Spleen (tissue), 11 donors: ENCODE data around the gene LENG8. TPM values are rescaled to one million over a fixed set of nuclear protein-coding genes. Genes with fewer than 3 reads are reported as not detected.

ENCODE experiments used
- DNase-seq: peaks from one replicate; pipeline ENCODE4 v3.0.0-alpha.2; 2020
- H3K27ac ChIP-seq, 8 donors: fragments of 200-600 bp; sonication (generic) in 7 of 8; 1 replicate in 4 of 8; 2 replicates in 4 of 8; pipeline versions ENCODE4 v1.5.0 to v1.8.0; 2016 to 2021; ENCODE audit warnings: inconsistent platforms in 4 of 8, mild to moderate bottlenecking in 4 of 8, moderate library complexity in 1 of 8
- H3K27me3 ChIP-seq, 7 donors: fragments of 200-600 bp; sonication (generic) in 6 of 7; replicated peaks in 1 of 7; 1 replicate in 4 of 7; 2 replicates in 3 of 7; pipeline versions ENCODE4 v1.5.0 to v1.8.0; 2016 to 2021; ENCODE audit warnings: inconsistent platforms in 3 of 7, mild to moderate bottlenecking in 1 of 7
- H3K36me3 ChIP-seq, 6 donors: fragments of 200-600 bp; sonication (generic) in 5 of 6; 1 replicate in 4 of 6; 2 replicates in 2 of 6; pipeline versions ENCODE4 v1.5.0 to v1.8.0; 2016 to 2021; ENCODE audit warnings: inconsistent platforms in 2 of 6
- H3K4me1 ChIP-seq, 6 donors: fragments of 200-600 bp; sonication (generic) in 5 of 6; 1 replicate in 3 of 6; 2 replicates in 3 of 6; pipeline versions ENCODE4 v1.5.0 to v1.8.0; 2016 to 2021; ENCODE audit warnings: inconsistent platforms in 3 of 6
- H3K4me3 ChIP-seq, 8 donors: fragments of 200-600 bp; sonication (generic) in 7 of 8; 1 replicate in 4 of 8; 2 replicates in 4 of 8; pipeline versions ENCODE4 v1.5.0 to v1.8.0; 2016 to 2021; ENCODE audit warnings: inconsistent platforms in 4 of 8, mild to moderate bottlenecking in 4 of 8, moderate library complexity in 2 of 8
- H3K9me3 ChIP-seq, 8 donors: fragments of 200-600 bp; sonication (generic) in 7 of 8; 1 replicate in 4 of 8; 2 replicates in 4 of 8; pipeline versions ENCODE4 v1.5.0 to v1.8.0; 2016 to 2021; ENCODE audit warnings: inconsistent platforms in 4 of 8
- POLR2A ChIP-seq, 3 donors: fragments of 450-650 bp; IDR thresholded peaks; one replicate each; pipeline ENCODE4 v1.5.1; 2017; ENCODE audit warnings: antibody characterized with exemption in 3 of 3, mild to moderate bottlenecking in 1 of 3
- POLR2AphosphoS5 ChIP-seq, 3 donors: sonication (generic); formaldehyde crosslinking; IDR thresholded peaks; one replicate each; pipeline ENCODE4 v1.5.1; 2017; ENCODE audit warnings: antibody characterized with exemption in 3 of 3
- WGBS, 5 donors: extraction: QIAGEN DNeasy Blood & Tissue Kit in 3 of 5; methylation state at CpG; one replicate each; pipeline versions ENCODE4 v1.1.5 to v1.1.7; 2013 to 2018; 5-methylcytosine and 5-hydroxymethylcytosine counted together
- intact Hi-C: fragments of 100-400 bp; cut with DNase I; formaldehyde crosslinking; loops from one replicate; pipeline ENCODE4 v1.15.0; 2023; ENCODE audit warnings: low total_unique reads
- polyA plus RNA-seq, 3 donors: library from polyadenylated mRNA; stranded (reverse); fragments of 200-250 nt; gene quantifications; one replicate each; pipeline ENCODE4 v1.2.1, GENCODE V29; 2013
- total RNA-seq, 7 donors: library from RNA; depleted of rRNA in 3 of 7; stranded (reverse); fragments of >200 nt in 3 of 7; fragmentation: NEBNext Ultra II Directional in 4 of 7; extraction: Animal tissue kit (Norgen Biotek cat#: 25700) in 4 of 7; gene quantifications; one replicate each; pipeline versions ENCODE4 v1.1.0 to v1.2.1, GENCODE V29; 2016 to 2021
- TF ChIP-seq, protein P1 (sequence below), 11 experiments: fragments of 200-600 bp in 7 of 11; fragments of 450-650 bp in 4 of 11; sonication (generic) in 4 of 11; IDR thresholded peaks in 8 of 11; conservative IDR thresholded peaks in 3 of 11; 1 replicate in 7 of 11; 2 replicates in 4 of 11; pipeline versions ENCODE4 v1.4.0 to v1.8.0; 2016 to 2021; ENCODE audit warnings: antibody characterized with exemption in 11 of 11, inconsistent platforms in 4 of 11, mild to moderate bottlenecking in 1 of 11
- donor health status: healthy with polysubstance abuse.
- donor health status: DM: no; HTN: no; CAD: no; lungs with moderate emphysema.
- donor health status: DM: no; HTN: no; CAD: no.
- donor health status: Bipolar disorder and iron deficiency.
- donor health status: healthy.
- donor health status: DM: no; HTN: no; CAD: no.
- donor health status: DM: yes; HTN: yes; CAD: no.

The LENG8 gene
- total and polyA plus RNA-seq, 10 donors, result 69.2 to 293 (median 178) TPM

- Histone ChIP-seq H3K4me3 (no peak overlapping the region), H3K9me3 (no peaks in the 10 kb centered on the region), H3K4me1 (peaks cover 0 to 34% (median 17%) of the 10 kb centered on the region in 6 donors), H3K27me3 (peaks cover 0 to 10% (median 0%) of the 10 kb centered on the region in 7 donors), H3K27ac (no peak overlapping the region), H3K36me3 (peaks cover 0 to 33% (median 3%) of the 10 kb centered on the region in 6 donors)
- TF ChIP-seq POLR2AphosphoS5 (IDR thresholded peaks at IDR 0.05), result peak in 2 of 3 donors; percentile 23 to 47
- TF ChIP-seq, protein P1, sequence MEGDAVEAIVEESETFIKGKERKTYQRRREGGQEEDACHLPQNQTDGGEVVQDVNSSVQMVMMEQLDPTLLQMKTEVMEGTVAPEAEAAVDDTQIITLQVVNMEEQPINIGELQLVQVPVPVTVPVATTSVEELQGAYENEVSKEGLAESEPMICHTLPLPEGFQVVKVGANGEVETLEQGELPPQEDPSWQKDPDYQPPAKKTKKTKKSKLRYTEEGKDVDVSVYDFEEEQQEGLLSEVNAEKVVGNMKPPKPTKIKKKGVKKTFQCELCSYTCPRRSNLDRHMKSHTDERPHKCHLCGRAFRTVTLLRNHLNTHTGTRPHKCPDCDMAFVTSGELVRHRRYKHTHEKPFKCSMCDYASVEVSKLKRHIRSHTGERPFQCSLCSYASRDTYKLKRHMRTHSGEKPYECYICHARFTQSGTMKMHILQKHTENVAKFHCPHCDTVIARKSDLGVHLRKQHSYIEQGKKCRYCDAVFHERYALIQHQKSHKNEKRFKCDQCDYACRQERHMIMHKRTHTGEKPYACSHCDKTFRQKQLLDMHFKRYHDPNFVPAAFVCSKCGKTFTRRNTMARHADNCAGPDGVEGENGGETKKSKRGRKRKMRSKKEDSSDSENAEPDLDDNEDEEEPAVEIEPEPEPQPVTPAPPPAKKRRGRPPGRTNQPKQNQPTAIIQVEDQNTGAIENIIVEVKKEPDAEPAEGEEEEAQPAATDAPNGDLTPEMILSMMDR (IDR thresholded peaks at IDR 0.05 in 8 of 11, conservative IDR thresholded peaks at IDR 0.05 in 3 of 11), result no peak
- WGBS, 5 donors, result 67 to 87% (median 79%) methylated on average over 14 to 15 of the region's 15 CpGs
- intact Hi-C loops, result no loop called here
- no peak for DNase-seq
Observed at GRCh38 chr19:54436031-54436523, 12.9 kb upstream of the LENG8 start.

DNA sequence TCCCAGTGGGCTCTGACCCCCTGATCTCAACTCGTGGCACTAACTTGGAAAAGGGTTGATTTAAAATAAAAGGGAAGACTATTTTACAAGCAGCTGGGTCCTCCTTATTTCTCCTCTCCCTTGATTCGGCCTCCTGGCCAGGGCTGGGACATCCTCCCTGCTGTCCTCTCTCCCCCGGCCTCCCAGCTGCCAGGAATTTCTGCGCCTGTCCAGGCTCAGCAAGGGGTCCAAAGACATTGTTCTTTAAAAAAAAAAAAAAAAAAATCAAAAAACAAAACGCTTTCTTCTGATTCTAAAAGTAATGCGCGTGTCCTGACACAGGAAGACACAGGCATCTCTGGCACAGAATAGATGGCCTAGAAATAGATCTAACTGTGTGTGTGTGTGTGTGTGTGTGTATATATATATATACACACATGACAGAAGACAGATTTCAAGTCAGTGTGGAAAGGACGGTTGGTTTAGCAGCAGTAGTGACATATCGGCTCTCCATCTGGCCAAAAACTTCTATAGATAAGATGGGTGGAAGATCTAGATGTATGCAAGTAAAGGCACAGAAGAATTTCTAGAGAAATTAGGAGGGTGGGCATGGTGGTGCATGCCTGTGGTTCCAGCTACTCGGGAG, 12.3 kb upstream of the LENG8 start:
- Histone ChIP-seq H3K9me3 (no peaks in the 10 kb centered on the region), H3K36me3 (peaks cover 0 to 38% (median 3%) of the 10 kb centered on the region in 6 donors)
- 79 to 93% (median 84%) methylated on average over 10 of the region's 10 CpGs for WGBS, 5 donors

DNA sequence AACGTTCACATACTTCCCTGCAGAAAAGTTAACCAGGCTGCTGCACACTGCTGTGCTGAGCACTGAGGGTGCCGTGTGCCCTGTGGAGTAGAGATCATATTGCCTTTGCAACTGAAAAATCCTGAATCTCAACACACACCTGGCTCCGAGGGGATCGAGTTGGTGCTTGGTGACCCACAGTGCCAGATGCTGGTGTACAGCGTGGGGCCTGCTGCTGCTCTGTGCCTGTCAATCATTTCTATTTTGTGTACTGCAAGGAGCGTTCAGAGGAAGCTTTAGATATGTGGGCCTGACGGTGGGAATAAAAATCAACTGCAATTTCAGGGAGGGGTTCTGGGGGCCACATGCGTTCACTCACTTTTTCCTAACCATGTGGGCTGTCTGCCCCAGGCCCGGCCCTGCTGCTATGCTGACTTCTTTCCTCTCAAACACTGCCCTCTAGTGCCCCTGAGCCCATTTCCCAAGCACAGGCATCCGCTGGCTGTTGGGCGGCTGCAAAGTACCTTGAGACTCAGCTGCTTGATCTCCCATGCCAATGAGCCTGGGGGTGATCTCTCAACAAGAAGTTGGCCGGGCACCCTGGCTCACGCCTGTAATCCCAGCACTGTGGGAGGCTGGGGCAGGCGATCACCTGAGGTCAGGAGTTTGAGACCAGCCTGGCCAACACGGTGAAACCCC, 9.7 kb upstream of the LENG8 start:
- peaks cover 0 to 64% (median 6%) of the 10 kb centered on the region in 6 donors for H3K36me3 ChIP-seq
- no peak for DNase-seq
- no peak for TF ChIP-seq POLR2AphosphoS5 (IDR thresholded peaks at IDR 0.05)
- TF ChIP-seq, protein P1 (IDR thresholded peaks at IDR 0.05 in 8 of 11, conservative IDR thresholded peaks at IDR 0.05 in 3 of 11), result peak in 5 of 11 experiments; percentile 11 to 32 (median 30)
- no peak overlapping the region for H3K27ac ChIP-seq
- H3K4me1 ChIP-seq, result peaks cover 0 to 32% (median 12%) of the 10 kb centered on the region in 6 donors
- intact Hi-C loops, result no loop called here
- H3K27me3 ChIP-seq, result no peaks in the 10 kb centered on the region
- H3K9me3 ChIP-seq, result no peaks in the 10 kb centered on the region
- WGBS, 5 donors, result 71 to 79% (median 73%) methylated on average over 15 of the region's 15 CpGs
- no peak overlapping the region for H3K4me3 ChIP-seq

More for the DNA sequence above, 12.3 kb upstream of the LENG8 start:
- peaks cover 0 to 3% (median 0%) of the 10 kb centered on the region in 7 donors for H3K27me3 ChIP-seq
- H3K4me3 ChIP-seq, result no peak overlapping the region
- TF ChIP-seq POLR2AphosphoS5 (IDR thresholded peaks at IDR 0.05) (no peak), POLR2A (IDR thresholded peaks at IDR 0.05) (no peak)
- TF ChIP-seq, protein P1 (IDR thresholded peaks at IDR 0.05 in 8 of 11, conservative IDR thresholded peaks at IDR 0.05 in 3 of 11), result no peak
- intact Hi-C loops, result no loop called here
- peaks cover 0 to 32% (median 14%) of the 10 kb centered on the region in 6 donors for H3K4me1 ChIP-seq
- H3K27ac ChIP-seq, result no peak overlapping the region
- DNase-seq, result no peak

DNA sequence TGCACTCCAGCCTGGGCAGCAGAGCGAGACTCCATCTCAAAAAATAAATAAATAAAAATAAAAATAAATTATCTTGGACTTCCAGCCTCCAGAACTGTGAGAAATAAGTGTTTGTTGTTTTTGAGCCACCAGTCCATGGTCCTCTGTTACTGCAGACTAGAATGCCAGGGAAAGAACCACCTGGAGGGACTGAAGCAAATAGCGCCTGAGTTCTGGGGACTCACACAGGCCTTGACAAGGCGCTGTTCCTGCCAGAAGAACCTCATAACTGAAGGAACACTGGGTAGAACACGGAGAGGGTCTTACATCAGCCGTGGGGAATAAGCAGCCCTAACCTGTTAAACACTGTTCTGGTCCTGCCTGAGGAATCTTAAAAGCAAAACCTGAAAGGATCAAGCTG, 8.4 kb upstream of the LENG8 start:
- peaks cover 0 to 18% (median 5%) of the 10 kb centered on the region in 6 donors for H3K4me1 ChIP-seq
- TF ChIP-seq, protein P1 (IDR thresholded peaks at IDR 0.05 in 8 of 11, conservative IDR thresholded peaks at IDR 0.05 in 3 of 11), result no peak
- TF ChIP-seq POLR2A (IDR thresholded peaks at IDR 0.05) (no peak), POLR2AphosphoS5 (IDR thresholded peaks at IDR 0.05) (no peak)
- H3K9me3 ChIP-seq, result no peaks in the 10 kb centered on the region
- DNase-seq, result no peak
- WGBS, 5 donors, result 96 to 98% (median 96%) methylated on average over 5 of the region's 5 CpGs
- intact Hi-C loops, result no loop called here
- peaks cover 0 to 77% (median 18%) of the 10 kb centered on the region in 6 donors for H3K36me3 ChIP-seq
- H3K27ac ChIP-seq, result no peak overlapping the region
- no peaks in the 10 kb centered on the region for H3K27me3 ChIP-seq
- no peak overlapping the region for H3K4me3 ChIP-seq
